AG04450 (cell line): Measurements from ENCODE around the gene ICAM4. TPM values are rescaled to one million over a fixed set of nuclear protein-coding genes. Genes with fewer than 3 reads are reported as not detected.

ENCODE experiments used
- CTCF ChIA-PET: fragments of 300-600, 350-600 bp; formaldehyde crosslinking; extraction: SDS; loops from one replicate; lab custom pipeline; 2022; ENCODE audit warnings: antibody characterized with exemption, inconsistent platforms; lab: Charles Lee
- POLR2A ChIA-PET: fragments of 350-600 bp; formaldehyde crosslinking; extraction: SDS; loops from one replicate; lab custom pipeline; 2021; ENCODE audit warnings: antibody characterized with exemption, inconsistent platforms; lab: Yijun Ruan, JAX
- DNase-seq: peaks from one replicate; pipeline ENCODE4 v3.0.0-alpha.2; 2011; ENCODE audit warnings: low read depth, low spot score
- H3K27ac ChIP-seq: one replicate; pipeline ENCODE4 v1.5.1; 2012; ENCODE audit warnings: low read depth, low read length, control low read depth
- H3K27me3 ChIP-seq: one replicate; pipeline ENCODE4 v1.6.0; 2012; ENCODE audit warnings: low read length; ENCODE audit not compliant: control insufficient read depth, insufficient read depth
- H3K4me3 ChIP-seq: 2 replicates; pipeline ENCODE4 v1.5.1; 2011; ENCODE audit warnings: mild to moderate bottlenecking, low read depth, low read length, control low read depth
- H3K9me3 ChIP-seq: 2 replicates; pipeline ENCODE4 v1.5.1; 2012; ENCODE audit warnings: low read length; ENCODE audit not compliant: control insufficient read depth, insufficient read depth
- CTCF ChIP-seq: IDR thresholded peaks from 2 replicates; pipeline ENCODE4 v1.5.1; 2011; ENCODE audit warnings: low read depth, low read length, control low read depth, inconsistent platforms
- polyA plus RNA-seq: library from polyadenylated mRNA; depleted of rRNA; stranded (reverse); fragments of >200 nt; gene quantifications from 2 replicates; pipeline ENCODE4 v1.2.3, GENCODE V29; 2011

The ICAM4 gene
- polyA plus RNA-seq, 1 experiment: 2.5 TPM

- no peak for TF ChIP-seq CTCF
- Histone ChIP-seq H3K4me3 (no peak overlapping the region), H3K27ac (no peak overlapping the region), H3K9me3 (peaks cover 4% of the 10 kb centered on the region; the same call in 1 of the 2 replicates), H3K27me3 (no peaks in the 10 kb centered on the region)
- ChIA-PET POLR2A (interaction anchor here (0.6 to 2.0 kb wide), 9 partner anchors 13 to 132 kb away, joined by 3 to 18 read pairs (median 4); partner anchors contain the start of genes ICAM1, RAVER1, S1PR2 and TYK2), CTCF (interaction anchor here (0.5 to 6.6 kb wide), 37 partner anchors 8 to 687 kb away, joined by 3 to 188 read pairs (median 4); partner anchors contain the start of genes CDC37, DNMT1, ICAM1 and ICAM5)
- DNase-seq: no peak
Measured at GRCh38 chr19:10258080-10258710, 28.6 kb upstream of the ICAM4 start.

DNA sequence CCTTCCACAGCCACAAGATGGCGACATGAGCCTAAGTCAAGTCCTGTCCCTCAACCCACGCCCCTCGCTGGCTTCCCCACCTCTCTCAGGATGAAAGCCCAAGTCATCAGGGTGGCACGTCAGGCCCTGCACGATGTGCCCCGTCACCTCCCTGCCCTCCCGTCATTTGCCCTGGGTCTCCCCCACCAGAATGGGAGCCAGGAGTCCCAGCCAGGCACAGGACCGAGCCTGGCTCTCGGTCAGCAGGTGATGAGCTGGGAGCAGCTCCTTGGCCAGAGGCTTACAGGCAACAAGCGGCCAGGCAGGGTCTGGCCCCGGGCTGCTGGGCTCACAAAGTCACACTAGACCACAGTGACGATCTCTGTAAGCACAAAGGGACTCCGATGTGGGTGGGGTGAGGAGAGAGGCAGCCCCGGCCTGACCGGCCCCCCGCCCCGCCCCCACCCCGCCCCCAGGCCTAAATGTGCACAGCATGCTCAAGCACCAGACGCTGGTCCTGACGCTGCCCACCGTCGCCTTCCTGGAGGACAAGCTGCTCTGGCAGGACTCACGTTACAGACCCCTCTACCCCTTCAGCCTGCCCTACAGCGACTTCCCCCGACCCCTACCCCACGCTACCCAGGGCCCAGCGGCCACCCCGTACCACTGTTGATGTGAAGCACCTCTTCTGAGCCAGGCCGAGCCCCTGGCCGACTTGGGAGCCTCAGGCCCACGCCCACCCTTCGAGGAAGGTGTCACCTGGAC lies 27.4 kb upstream of the ICAM4 start:
- peak; percentile 77 for TF ChIP-seq CTCF
- no peaks in the 10 kb centered on the region for H3K27me3 ChIP-seq
- H3K4me3 ChIP-seq: no peak overlapping the region
- no peak overlapping the region for H3K27ac ChIP-seq
- peaks cover 4% of the 10 kb centered on the region; the same call in 1 of the 2 replicates for H3K9me3 ChIP-seq
- CTCF ChIA-PET: interaction anchor here (0.6 to 6.6 kb wide), 43 partner anchors 9 to 168 kb away, joined by 3 to 188 read pairs (median 4); partner anchors contain the start of genes CDC37, DNMT1, ICAM1 and ICAM5
- DNase-seq: peak; percentile 53
- POLR2A ChIA-PET: interaction anchor here (0.6 to 2.0 kb wide), 11 partner anchors 12 to 169 kb away, joined by 3 to 18 read pairs (median 4); partner anchors contain the start of genes CDC37, ICAM1, RAVER1 and S1PR2

GRCh38 chr19:10260141-10260584 lies 26.6 kb upstream of the ICAM4 start:
- no peak overlapping the region for H3K4me3 ChIP-seq
- H3K27me3 ChIP-seq: no peaks in the 10 kb centered on the region
- peaks cover 4% of the 10 kb centered on the region; the same call in 1 of the 2 replicates for H3K9me3 ChIP-seq
- DNase-seq: no peak
- POLR2A ChIA-PET: interaction anchor here (0.5 to 2.0 kb wide), 2 partner anchors 11 to 129 kb away, joined by 5 to 18 read pairs; no protein-coding TSS in a partner anchor
- no peak overlapping the region for H3K27ac ChIP-seq
- CTCF ChIA-PET: interaction anchor here (0.6 to 6.6 kb wide), 11 partner anchors 8 to 212 kb away, joined by 3 to 188 read pairs (median 9); partner anchors contain the start of genes ICAM1, RAVER1 and TYK2
- no peak for TF ChIP-seq CTCF

DNA sequence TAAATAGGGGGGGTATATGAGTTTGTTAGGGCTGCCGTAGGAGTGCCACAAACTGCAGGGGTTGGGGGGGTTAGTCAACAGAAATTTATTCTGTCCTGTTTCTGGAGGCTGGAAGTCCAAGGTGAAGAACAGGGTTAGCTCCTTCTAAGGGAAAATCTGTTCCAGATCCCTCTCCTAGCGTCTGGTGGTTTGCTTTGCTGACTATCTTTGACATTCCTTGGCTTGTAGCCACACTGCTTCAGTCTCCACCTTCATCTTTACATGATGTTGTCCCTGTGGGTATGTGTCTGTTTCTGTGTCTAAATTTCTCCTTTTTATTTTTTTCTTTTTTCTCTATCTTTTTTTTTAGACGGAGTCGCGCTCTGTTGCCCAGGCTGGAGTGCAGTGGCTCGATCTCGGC lies 24.0 kb upstream of the ICAM4 start:
- H3K27ac ChIP-seq: no peak overlapping the region
- ChIA-PET POLR2A (interaction anchor here (0.7 kb wide), 2 partner anchors 65 to 141 kb away, joined by 3 read pairs; no protein-coding TSS in a partner anchor), CTCF (interaction anchor here (1.1 to 1.2 kb wide), 2 partner anchors 126 to 127 kb away, joined by 5 to 7 read pairs; no protein-coding TSS in a partner anchor)
- H3K4me3 ChIP-seq: no peak overlapping the region
- TF ChIP-seq CTCF: no peak
- H3K9me3 ChIP-seq: peaks cover 4% of the 10 kb centered on the region; the same call in 1 of the 2 replicates
- DNase-seq: no peak
- H3K27me3 ChIP-seq: no peaks in the 10 kb centered on the region
